Vagina (tissue), 2 donors: ENCODE data around the gene TDRKH.

Source experiments
- CTCF ChIP-seq, 3 experiments: fragments of 450-650 bp in 2 of 3; fragments of 200-600 bp in 1 of 3; sonication (generic) in 1 of 3; IDR thresholded peaks; one replicate each; pipeline ENCODE4 v1.5.1; 2017 to 2019; ENCODE audit warnings: antibody characterized with exemption in 3 of 3, mild to moderate bottlenecking in 2 of 3, moderate library complexity in 2 of 3
- POLR2A ChIP-seq, 2 donors: fragments of 450-650 bp; IDR thresholded peaks; one replicate each; pipeline ENCODE4 v1.6.1; 2017; ENCODE audit warnings: antibody characterized with exemption in 2 of 2, mild to moderate bottlenecking in 2 of 2, moderate library complexity in 2 of 2
- POLR2AphosphoS5 ChIP-seq, 2 donors: sonication (generic); formaldehyde crosslinking; IDR thresholded peaks; one replicate each; pipeline ENCODE4 v1.9.0; 2017; ENCODE audit warnings: antibody characterized with exemption in 2 of 2, mild to moderate bottlenecking in 2 of 2, low read depth in 1 of 2; ENCODE audit not compliant: insufficient read depth in 1 of 2

GRCh38 chr1:151815716-151816327 is 25.5 kb upstream of the TDRKH start:
- TF ChIP-seq CTCF (IDR thresholded peaks at IDR 0.05), result no peak
- no peak for TF ChIP-seq POLR2AphosphoS5 (IDR thresholded peaks at IDR 0.05; ENCODE audit: insufficient read depth in 1 of 2, low read depth in 1 of 2)
- no peak for TF ChIP-seq POLR2A (IDR thresholded peaks at IDR 0.05)
